HG02973 (cell line): ENCODE measurements around the gene ZNG1F.
"Not testable (repeated sequence)": the region's sequence is repeated elsewhere in the genome, so short reads cannot be mapped to it uniquely, and the experiment has no call there.

Source experiments
- ATAC-seq: cut with Tn5 transposase; IDR thresholded peaks from one replicate; pipeline ENCODE4 v1.9.1; 2021; ENCODE audit warnings: moderate library complexity; ENCODE audit not compliant: unreplicated experiment

Gene ZNG1F

DNA sequence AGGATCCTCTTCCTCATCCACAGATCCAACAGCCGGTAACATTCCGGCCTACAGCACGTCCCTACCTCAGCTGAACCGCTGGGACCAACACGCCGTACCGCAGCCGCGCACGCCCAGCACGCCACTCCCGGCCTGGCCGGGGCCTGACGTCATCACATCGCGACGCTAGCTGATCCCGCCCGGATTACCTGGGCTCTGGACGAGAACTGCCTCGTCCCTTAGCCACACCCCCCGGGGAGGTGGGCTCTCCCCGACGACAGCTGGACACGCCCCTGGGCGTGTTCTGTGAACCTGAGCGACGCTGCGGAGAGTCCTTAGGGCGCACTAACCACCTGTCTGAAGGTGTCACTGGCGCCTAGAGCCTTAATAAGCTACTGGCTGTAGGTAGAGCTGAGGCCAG lies at the start of gene ZNG1F:
ZNG1F (minus strand) TSS at position 101 of the 400 bp plus-strand sequence; CDS start at position 42, 59 bp downstream.
- ATAC-seq = not testable (repeated sequence)

DNA sequence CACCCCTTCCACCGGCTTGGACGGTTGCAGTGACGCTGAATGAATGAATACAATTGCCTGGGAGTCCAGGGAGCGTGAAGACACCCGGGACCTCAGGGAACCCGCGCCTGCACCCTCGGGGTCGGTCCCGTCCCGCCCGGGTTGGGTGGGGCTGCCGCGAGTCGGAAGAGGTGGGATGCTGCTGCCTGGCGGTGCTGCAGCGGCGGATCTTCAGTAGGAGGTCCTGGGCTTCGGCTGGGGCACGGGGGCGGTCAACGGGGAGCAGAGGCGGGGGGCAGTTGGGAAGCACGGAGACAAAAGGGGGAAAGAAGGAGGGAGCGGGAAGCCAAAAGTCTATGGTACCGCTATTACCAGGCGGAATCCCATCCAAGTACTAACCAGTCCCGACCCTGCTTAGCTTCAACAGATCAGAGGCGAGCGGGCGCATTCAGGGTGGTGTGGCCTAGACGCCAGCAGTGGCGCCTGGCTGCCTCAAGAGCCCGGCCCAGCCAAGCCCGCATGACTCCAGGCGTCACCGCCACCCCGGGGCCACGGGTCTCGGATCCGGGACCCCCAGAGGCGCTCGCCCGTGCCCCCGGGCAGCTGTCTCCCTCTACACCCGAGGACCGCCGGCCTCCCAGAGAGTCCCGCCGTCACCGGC lies 48.1 kb upstream of the ZNG1F start:
- ATAC-seq = not testable (repeated sequence)

DNA sequence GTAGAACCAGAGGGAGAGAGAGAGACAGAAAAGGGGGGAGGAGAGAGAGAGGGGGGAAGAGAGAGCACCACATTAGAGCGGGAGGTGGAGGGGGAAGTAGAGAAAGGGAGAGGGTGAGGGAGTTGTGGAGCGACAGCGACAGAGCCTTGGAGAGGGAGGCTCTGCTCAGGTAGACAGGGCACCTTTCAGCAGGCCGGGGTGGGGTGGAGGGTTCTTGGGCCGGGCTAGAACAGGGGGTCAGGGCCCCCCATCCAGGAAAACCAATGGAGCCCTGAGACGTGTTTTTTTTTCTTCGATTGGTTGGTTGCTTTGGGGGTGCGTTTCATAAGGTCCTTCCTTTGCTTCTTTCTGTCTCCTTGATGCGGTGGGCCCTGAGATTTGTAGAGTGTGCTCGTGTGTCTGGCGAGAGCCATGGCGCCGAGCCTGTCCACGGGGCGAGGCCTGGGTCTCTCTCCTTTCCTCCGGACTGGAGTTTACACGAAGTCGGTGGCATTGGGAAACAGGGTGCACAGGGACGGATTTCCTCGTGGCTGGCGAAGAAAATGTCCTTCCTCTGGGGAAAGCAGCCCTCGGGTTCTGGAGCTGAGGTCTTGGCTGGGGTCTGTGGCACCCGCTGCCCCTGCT lies 47.5 kb upstream of the ZNG1F start:
- ATAC-seq = not testable (repeated sequence)

DNA sequence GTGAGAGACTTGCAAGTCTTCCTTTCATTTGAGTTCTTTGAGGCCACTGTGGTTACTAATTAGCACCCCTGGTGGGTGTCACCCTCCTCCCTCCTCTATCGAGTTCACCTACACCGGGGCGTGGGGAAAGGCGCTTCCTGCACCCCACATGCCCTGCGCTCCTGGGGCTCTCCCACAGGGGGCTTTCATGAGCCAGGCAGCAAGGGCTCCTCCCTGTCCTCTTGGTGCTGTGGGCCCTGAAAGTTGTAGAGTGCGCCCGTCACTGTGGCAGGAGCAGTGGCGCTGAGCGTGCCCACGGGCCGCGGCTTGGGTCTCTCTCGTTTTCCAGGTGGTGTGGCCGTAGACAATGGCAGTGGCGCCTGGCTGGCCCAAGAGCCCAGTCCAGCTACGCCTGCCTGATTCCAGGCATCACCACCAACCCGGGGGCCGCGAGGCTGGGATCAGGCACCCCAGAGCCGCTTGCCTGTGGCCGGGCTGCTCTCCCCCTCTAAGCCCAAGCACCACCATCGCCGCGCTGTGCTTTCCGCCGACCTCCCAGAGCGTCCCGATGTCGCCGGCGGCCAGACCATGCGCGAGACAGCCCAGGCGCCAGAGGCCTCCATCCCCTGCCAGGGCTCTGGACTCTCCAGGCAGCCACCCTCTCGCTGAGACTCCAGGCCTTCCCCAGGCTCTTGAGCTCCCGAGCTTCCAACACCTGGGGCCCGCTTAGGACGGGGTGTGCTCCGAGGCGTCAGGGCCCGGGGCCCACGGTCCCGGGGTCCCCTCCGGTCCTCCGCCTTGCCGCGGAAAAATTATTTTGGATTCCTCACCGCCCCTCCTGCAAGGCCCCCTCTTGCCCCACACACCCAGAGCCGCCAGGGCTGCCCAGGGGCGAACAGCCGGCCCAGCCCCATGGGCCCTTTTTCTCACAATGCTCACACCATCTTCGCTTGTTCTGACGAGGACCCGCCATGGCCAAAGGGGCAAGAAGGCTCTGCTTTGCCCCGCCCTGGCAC lies 46.0 kb upstream of the ZNG1F start:
- peak; percentile 100 for ATAC-seq

DNA sequence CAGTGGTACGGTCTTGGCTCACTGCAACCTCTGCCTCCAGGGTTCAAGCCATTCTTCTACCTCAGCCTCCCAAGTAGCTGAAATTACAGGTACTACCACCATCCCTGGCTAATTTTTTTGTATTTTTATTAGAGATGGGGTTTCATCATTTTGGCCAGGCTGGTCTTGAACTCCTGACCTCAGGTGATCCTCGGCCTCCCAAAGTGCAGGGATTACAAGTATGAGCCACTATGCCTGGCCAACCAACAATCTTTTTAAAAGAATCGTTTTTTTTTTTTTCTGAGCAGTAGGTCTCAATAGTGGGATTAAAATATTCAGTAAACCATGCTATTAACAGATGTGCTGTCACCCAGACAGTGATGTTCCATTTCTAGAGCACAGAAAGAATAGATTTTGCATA lies 45.1 kb upstream of the ZNG1F start:
- ATAC-seq = peak; percentile 15

DNA sequence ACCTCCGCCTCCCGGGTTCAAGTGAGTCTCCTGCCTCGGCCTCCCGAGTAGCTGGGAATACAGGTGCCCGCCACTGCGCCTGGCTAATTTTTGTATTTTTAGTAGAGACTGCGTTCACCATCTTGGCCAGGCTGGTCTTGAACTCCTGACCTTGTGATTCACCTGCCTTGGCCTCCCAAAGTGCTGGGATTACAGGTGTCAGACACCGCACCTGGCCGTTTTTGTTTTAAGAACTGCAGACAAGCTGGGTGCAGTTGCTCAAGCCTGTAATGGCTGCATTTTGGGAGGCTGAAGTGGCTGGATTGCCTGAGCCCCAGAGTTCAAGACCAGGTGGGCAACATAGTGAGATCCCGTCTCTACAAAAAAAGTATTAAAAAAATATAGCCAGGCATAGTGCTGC lies 43.2 kb upstream of the ZNG1F start:
- not testable (repeated sequence) for ATAC-seq

DNA sequence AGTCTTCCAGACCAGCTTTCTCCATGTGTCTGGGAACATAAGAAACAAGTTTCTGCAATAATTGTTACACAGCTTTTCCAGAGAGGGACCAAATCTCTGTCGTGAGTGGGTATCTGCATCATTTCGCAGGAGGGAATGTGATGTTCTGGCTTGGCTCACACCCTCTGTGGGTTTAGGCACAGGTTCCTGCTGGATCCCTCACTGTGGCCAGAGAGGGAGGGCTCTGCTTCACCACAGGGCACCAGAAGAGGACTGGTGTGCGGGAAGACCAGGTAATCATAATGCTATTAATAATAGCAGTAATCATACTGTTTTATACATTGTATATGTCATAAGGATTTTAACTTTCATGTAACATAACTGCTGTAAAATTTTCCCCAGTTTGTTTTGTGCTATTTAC lies 41.3 kb upstream of the ZNG1F start:
- ATAC-seq = not testable (repeated sequence)

DNA sequence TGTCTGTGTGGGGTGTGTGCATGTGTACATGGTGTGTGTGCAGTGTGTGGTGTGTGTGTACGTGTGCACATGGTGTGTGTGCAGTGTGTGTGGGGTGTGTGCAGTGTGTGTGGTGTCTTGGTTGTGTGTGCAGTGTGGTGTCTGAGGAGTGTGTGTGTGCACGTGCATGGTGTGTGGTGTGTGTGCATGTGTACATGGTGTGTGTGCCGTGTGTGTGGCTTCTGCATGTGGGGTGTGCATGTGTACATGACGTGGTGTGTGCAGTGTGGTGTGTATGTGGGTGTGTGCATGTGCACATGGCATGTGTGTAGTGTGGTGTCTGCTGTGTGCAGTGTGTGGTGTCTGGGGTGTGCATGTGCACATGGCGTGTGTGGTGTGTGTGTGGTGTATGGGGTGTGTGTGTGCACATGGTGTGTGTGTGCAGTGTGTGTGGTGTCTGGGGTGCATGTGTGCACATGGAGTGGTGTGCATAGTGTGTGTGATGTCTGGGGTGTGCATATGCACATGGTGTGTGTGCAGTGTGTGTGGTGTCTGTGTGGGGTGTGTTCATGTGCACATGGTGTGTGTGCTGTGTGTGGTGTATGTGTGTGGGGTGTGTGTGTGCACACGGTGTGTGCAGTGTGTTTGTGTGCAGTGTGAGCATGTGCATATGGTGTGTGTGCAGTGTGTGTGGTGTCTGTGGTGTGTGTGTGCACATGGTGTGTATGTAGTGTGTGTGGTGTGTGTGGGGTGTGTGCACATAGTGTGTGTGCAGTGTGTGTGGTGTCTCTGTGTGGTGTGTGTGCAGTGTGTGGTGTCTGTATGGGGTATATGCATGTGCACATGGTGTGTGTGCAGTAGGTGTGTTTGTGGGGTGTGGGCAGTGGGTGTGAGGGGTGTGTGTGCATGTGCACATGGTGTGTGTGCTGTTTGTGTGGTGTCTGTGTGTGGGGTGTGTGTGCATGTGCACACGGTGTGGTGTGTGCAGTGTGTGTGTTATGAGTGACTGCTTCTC lies 40.6 kb upstream of the ZNG1F start:
- ATAC-seq = no peak

DNA sequence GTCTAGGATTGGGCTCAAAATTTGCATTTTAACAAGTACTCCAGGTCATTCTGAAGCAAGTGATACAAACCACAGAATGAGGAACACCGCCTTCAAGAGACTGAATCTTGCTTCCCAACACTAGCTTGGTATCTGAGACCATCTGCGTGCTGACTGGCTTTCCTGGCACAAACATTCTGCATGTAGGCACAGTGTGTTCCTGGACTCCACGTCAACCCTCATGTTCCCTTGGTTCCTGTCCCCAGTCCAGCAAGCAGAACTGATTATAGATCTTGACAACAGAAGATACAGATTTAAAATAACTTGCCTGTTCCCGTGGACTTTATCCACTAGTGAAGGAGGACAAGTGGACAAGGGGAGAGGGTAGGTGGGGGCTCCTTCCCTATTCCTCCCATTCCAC lies 30.7 kb upstream of the ZNG1F start:
- ATAC-seq = not testable (repeated sequence)

DNA sequence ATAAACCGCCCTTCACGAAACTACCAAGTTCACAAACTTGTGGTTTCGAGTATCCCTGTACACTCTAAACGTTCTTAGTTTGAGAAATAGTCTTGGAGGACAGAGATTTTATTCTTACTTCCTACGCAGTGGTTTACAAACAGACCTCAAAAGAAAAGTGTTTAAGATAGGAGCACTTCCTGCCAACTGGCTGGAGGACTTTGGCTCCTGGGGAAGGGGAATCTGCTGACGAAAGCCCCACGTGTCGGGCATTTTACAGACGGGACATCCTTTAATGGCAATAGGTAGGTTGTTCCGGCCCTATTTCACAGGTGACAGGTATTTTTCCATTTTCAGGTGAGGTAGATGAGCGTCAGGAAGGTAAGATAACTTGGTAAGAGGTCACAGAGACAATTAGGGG lies 678 bp downstream of the ZNG1F start:
- not testable (repeated sequence) for ATAC-seq

DNA sequence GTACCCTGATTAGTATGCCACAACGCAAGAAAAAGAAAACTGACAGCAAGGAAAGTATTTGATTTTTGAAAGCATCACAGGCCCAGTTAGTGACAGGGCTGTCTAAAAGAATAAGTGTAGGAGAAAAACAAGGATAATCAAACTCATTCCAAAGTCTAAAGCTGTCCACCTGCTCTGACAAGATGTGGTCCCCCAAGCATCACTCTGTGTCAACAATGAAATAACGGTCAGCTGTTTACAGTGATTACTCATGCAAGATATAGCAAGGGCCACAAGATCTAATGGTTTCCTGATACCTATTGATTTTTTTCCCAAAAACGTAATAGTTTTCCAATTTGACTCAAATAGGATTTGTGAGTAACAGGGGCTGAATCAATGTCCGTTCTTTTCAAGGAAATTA lies 14.1 kb downstream of the ZNG1F start:
- not testable (repeated sequence) for ATAC-seq

DNA sequence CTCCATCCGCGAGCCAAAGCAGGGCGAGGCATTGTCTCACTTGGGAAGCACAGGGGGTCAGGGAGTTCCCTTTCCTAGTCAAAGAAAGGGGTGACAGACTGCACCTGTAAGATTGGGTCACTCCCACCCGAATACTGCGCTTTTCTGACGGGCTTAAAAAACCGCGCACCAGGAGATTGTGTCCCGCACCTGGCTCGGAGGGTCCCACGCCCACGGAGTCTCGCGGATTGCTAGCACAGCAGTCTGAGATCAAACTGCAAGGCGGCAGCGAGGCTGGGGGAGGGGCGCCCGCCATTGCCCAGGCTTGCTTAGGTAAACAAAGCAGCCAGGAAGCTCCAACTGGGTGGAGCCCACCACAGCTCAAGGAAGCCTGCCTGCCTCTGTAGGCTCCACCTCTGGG lies 39.0 kb downstream of the ZNG1F start:
- not testable (repeated sequence) for ATAC-seq

DNA sequence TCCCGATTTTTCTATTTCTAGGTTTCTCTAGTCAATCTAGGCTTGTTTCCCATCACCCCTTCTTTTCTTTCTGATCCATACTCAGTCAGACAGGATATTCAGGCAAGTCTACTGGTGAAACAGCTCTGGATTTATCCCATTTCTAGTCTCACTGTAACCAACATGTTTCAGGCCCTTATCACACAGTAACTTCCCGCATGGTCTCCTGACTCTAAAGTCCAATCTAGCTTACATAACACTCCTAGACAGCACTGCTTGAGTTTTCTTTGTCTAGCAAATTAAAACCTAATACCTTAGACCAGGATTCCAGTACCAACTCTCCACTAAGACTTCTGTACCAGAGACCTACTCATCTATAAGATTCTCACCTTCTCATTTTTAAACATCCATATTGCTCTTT lies 47.2 kb downstream of the ZNG1F start:
- not testable (repeated sequence) for ATAC-seq

DNA sequence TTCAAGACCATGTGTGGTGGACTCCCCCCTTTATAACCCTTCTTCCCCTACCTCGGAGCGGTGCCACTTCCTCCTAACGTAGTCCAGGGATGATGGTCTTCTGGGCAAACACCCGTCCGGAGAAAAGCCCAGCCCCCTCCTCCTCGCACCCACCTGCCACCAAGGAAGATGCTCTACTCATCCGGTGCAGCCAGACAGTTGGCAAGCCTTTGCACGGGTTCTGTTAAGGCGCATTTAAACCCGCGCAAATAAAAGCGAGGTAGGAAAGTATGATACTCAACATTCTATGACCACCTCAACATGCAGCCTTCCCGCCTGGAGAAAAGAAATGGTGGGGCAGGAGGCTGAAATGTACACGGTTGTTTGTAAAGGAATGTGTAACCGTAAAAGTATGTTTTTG lies 60.5 kb downstream of the ZNG1F start, which contains the start of gene FOXD4L6:
FOXD4L6 (minus strand) TSS at position 101 of the 400 bp plus-strand sequence. CDS start 298 bp downstream, outside the sequence.
- not testable (repeated sequence) for ATAC-seq

DNA sequence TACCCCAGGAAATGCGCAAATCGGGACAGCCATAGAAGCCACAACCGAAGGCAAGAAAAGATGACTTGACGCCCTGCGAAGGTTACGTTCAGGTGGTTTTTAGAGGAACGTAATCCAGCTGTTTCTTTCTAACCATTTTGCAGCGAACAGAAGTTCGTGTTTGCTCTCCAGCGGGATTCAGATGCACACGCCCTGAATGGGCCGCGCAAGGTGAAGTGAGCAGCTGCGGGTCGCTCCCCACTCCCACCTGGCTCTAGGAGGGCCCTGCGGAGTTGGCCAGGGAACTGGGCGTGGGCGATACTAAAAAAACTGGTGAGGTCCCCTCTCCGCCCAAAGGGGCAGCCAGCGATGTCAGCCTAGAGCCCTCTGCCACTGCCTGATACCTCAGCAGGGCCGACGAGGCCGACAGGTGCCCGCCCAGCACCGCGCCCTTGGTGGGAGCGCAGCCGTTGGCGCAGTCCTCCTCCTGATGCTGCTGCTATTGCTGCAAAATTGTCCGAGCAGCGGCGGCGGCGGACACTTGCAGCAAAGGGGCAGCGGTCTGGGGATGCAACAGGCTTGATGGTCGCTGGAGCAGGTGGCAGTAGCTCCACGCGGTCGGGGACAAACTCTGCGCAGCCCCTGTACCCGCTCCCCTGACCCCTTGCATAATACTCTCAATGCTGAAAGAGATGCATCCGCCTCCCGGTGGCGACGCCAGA lies 62.2 kb downstream of the ZNG1F start:
- not testable (repeated sequence) for ATAC-seq

DNA sequence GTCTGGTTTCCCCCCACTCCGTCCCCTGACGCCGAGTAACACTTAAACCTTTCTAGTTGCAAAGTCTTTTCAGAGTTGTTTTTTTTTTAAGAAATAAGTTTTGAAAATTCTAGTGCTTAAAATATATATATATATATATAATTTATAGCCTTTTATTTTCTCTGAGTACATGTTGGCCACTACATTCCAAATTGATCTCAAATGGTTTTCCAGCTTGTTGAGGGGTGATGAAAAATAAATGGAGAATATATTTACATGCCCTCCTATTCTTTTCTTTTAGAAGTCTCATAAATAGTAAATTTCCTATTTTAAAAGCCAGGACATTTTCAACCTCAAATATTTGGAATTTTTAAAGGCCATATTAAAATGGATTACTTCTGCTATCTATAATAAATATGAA lies 63.2 kb downstream of the ZNG1F start:
- ATAC-seq = not testable (repeated sequence)

DNA sequence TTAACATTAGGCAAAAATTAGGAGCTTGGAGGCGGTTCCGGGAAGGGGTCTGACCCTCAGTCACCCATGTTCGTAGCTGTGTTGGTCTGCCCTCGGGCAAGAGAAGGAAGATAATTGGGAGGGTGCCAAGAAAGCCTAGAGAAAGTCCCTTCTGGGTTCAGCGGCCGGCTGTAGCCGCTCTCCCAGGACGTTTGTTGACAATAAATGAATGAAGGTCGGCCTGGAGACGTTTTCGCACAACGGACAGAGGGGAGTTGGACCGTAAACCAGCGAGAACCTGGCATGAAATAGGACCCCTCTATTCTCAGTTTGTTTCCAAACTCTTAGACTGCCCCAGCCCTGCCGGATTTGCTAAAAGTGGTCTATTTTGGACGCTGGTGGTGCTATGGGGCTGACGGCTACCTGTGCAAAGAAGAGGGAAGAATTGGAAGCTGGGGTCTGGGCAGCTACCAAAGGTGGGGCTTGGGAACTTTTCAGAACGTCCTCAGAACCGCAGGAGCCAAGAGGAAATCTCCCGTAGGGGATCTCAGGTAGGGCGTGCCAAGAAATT lies 63.9 kb downstream of the ZNG1F start:
- ATAC-seq = not testable (repeated sequence)

DNA sequence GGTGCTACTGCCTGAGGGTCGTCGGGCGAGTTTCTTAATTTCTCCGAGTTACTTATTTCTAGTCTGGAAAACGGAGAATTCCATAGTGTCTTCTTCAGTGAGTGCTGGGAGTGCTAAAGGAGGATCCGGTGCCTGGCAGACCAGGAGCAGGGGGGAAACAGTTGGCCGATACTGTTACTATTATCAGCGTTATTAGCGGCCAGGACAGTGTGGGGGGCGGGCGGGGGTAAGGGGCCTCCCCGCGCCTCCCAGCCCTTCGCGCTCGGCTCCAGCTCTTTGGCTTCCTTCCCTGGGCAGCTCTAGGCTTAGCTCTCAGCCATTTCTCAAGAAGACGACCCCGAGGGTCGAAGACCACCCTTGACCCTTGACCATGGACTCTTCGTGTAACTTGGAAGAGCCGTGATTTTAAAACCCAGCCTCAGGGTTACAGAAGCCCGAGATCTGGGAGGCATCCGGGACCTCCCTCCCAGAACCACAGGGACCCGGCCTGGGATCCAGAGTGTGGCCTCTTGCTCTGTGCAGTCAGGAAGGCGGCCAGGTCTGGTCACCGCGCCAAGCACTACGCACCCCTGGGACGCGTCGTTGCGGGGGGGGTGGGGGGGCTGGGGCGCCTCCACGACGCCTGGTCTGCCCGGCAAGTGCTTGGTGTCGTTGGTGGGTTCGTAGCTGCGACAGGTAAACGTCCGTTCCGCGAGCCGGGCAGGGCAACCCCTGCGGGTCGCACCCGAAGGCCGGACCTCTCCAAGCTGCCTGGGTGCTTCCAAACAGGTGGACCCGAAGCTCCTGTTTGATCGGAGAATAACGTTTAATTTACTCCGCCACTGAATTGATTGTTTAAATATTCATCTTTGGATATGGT lies 64.6 kb downstream of the ZNG1F start:
- ATAC-seq = not testable (repeated sequence)
